Activated naive CD8-positive, alpha-beta T cell (primary cell): Measurements from ENCODE around the gene SH3PXD2B.

Source experiments
- H3K27ac Mint-ChIP-seq: one replicate; pipeline ENCODE4 v1.8.0; 2021; ENCODE audit warnings: mixed read lengths
- H3K27me3 Mint-ChIP-seq: one replicate; pipeline ENCODE4 v1.8.0; 2021; ENCODE audit warnings: mixed read lengths
- H3K36me3 Mint-ChIP-seq: one replicate; pipeline ENCODE4 v1.8.0; 2021; ENCODE audit warnings: mixed read lengths
- H3K4me1 Mint-ChIP-seq: one replicate; pipeline ENCODE4 v1.8.0; 2021; ENCODE audit warnings: low read depth, mixed read lengths
- H3K4me3 Mint-ChIP-seq: one replicate; pipeline ENCODE4 v1.8.0; 2021; ENCODE audit warnings: mild to moderate bottlenecking, mixed read lengths
- H3K9me3 Mint-ChIP-seq: one replicate; pipeline ENCODE4 v1.8.0; 2021; ENCODE audit warnings: low read depth, mixed read lengths

SH3PXD2B gene

GRCh38 chr5:172283020-172283861 lies 171.1 kb downstream of the SH3PXD2B start, which contains the start of gene UBTD2:
TSS of gene UBTD2 (minus strand) at chr5:172283764. CDS start at chr5:172283665, 99 bp downstream.
- Mint-ChIP-seq H3K9me3 (no peaks in the 10 kb centered on the region), H3K36me3 (no peaks in the 10 kb centered on the region), H3K27ac (peak within 1 kb of the TSS; percentile 46), H3K4me3 (peak within 1 kb of the TSS; percentile 90), H3K27me3 (no peaks in the 10 kb centered on the region), H3K4me1 (peaks cover 29% of the 10 kb centered on the region)

- peaks cover 4% of the 10 kb centered on the region for H3K36me3 Mint-ChIP-seq
- no peaks in the 10 kb centered on the region for H3K27me3 Mint-ChIP-seq
- peaks cover 35% of the 10 kb centered on the region for H3K4me1 Mint-ChIP-seq
- H3K4me3 Mint-ChIP-seq: peak overlapping the region; percentile 90
- peak overlapping the region; percentile 46 for H3K27ac Mint-ChIP-seq
- H3K9me3 Mint-ChIP-seq: no peaks in the 10 kb centered on the region
These were observed 171.9 kb downstream of the SH3PXD2B start for GRCh38 chr5:172282272-172283019.

GRCh38 chr5:172281346-172281745 lies 173.0 kb downstream of the SH3PXD2B start:
- peak overlapping the region; percentile 90 for H3K4me3 Mint-ChIP-seq
- no peak overlapping the region for H3K27ac Mint-ChIP-seq
- no peaks in the 10 kb centered on the region for H3K9me3 Mint-ChIP-seq
- H3K27me3 Mint-ChIP-seq: no peaks in the 10 kb centered on the region
- peaks cover 40% of the 10 kb centered on the region for H3K4me1 Mint-ChIP-seq
- H3K36me3 Mint-ChIP-seq: peaks cover 6% of the 10 kb centered on the region

GRCh38 chr5:172280929-172281328 lies 173.4 kb downstream of the SH3PXD2B start:
- peaks cover 44% of the 10 kb centered on the region for H3K4me1 Mint-ChIP-seq
- no peak overlapping the region for H3K4me3 Mint-ChIP-seq
- no peak overlapping the region for H3K27ac Mint-ChIP-seq
- H3K9me3 Mint-ChIP-seq: no peaks in the 10 kb centered on the region
- H3K36me3 Mint-ChIP-seq: peaks cover 8% of the 10 kb centered on the region
- no peaks in the 10 kb centered on the region for H3K27me3 Mint-ChIP-seq

GRCh38 chr5:172280317-172280716 lies 174.0 kb downstream of the SH3PXD2B start:
- H3K27me3 Mint-ChIP-seq: no peaks in the 10 kb centered on the region

GRCh38 chr5:172278356-172278755 lies 176.0 kb downstream of the SH3PXD2B start:
- no peak overlapping the region for H3K27ac Mint-ChIP-seq
- H3K4me3 Mint-ChIP-seq: no peak overlapping the region
- no peaks in the 10 kb centered on the region for H3K9me3 Mint-ChIP-seq
- peaks cover 58% of the 10 kb centered on the region for H3K4me1 Mint-ChIP-seq
- peaks cover 8% of the 10 kb centered on the region for H3K36me3 Mint-ChIP-seq
- no peaks in the 10 kb centered on the region for H3K27me3 Mint-ChIP-seq

More at GRCh38 chr5:172280317-172280716, 174.0 kb downstream of the SH3PXD2B start:
- Mint-ChIP-seq H3K4me3 (no peak overlapping the region), H3K27ac (no peak overlapping the region), H3K9me3 (no peaks in the 10 kb centered on the region), H3K36me3 (peaks cover 8% of the 10 kb centered on the region), H3K4me1 (peaks cover 50% of the 10 kb centered on the region)

- peak overlapping the region; percentile 18 for H3K27ac Mint-ChIP-seq
- peaks cover 10% of the 10 kb centered on the region for H3K36me3 Mint-ChIP-seq
- peaks cover 46% of the 10 kb centered on the region for H3K4me1 Mint-ChIP-seq
- H3K4me3 Mint-ChIP-seq: peak overlapping the region; percentile 24
- H3K9me3 Mint-ChIP-seq: no peaks in the 10 kb centered on the region
- no peaks in the 10 kb centered on the region for H3K27me3 Mint-ChIP-seq
These were observed 178.1 kb downstream of the SH3PXD2B start for GRCh38 chr5:172276214-172276613.
